GM23248 (cell line): ENCODE measurements around the gene FAM163B.

Experiments used
- EZH2 ChIP-seq: fragments of 200-600 bp; sonication (generic); IDR thresholded peaks from 2 replicates; pipeline ENCODE4 v1.6.1; 2018; ENCODE audit warnings: antibody characterized with exemption, mild to moderate bottlenecking; ENCODE audit not compliant: insufficient read depth, poor library complexity, severe bottlenecking
- EZH2phosphoT487 ChIP-seq: fragments of 200-600 bp; sonication (generic); IDR thresholded peaks from 2 replicates; pipeline ENCODE4 v1.6.1; 2018; ENCODE audit warnings: antibody characterized with exemption, moderate library complexity, mild to moderate bottlenecking, low read depth; ENCODE audit not compliant: insufficient read depth

- TF ChIP-seq EZH2 (no peak), EZH2phosphoT487 (no peak)
Observed at GRCh38 chr9:133600739-133601138, 8.4 kb downstream of the FAM163B start.
